Thyroid gland (tissue), 4 donors: ENCODE data around the gene RASD1.

ENCODE experiments used
- POLR2A ChIP-seq, 2 donors: fragments of 450-650 bp; IDR thresholded peaks; one replicate each; pipeline ENCODE4 v1.6.1; 2017; ENCODE audit warnings: antibody characterized with exemption in 2 of 2, mild to moderate bottlenecking in 2 of 2, moderate library complexity in 1 of 2
- TF ChIP-seq, protein P1 (sequence below), 6 experiments: fragments of 200-600 bp in 3 of 6; fragments of 450-650 bp in 3 of 6; sonication (generic) in 3 of 6; IDR thresholded peaks; one replicate each; pipeline ENCODE4 v1.5.1; 2016 to 2019; ENCODE audit warnings: antibody characterized with exemption in 6 of 6, mild to moderate bottlenecking in 2 of 6, inconsistent platforms in 1 of 6, moderate library complexity in 1 of 6

DNA sequence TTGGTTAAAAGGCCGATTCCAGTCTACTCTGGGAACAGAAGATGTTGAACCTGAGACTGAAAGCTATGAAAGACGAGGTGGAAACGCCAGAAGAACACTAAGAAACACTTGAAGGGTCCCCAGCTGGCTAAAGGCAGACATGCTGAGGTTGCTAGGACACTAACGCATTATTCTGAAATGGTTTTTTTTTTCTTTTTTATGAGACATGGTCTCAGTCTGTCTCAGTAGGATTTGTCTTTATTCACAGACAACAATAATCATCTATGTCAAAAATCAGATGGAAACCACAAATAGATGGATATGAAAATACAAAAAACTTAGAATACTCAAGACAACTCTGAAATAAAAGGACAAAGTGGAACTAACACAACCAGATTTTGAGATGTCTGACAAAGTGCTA, 35.0 kb upstream of the RASD1 start:
- TF ChIP-seq, protein P1, sequence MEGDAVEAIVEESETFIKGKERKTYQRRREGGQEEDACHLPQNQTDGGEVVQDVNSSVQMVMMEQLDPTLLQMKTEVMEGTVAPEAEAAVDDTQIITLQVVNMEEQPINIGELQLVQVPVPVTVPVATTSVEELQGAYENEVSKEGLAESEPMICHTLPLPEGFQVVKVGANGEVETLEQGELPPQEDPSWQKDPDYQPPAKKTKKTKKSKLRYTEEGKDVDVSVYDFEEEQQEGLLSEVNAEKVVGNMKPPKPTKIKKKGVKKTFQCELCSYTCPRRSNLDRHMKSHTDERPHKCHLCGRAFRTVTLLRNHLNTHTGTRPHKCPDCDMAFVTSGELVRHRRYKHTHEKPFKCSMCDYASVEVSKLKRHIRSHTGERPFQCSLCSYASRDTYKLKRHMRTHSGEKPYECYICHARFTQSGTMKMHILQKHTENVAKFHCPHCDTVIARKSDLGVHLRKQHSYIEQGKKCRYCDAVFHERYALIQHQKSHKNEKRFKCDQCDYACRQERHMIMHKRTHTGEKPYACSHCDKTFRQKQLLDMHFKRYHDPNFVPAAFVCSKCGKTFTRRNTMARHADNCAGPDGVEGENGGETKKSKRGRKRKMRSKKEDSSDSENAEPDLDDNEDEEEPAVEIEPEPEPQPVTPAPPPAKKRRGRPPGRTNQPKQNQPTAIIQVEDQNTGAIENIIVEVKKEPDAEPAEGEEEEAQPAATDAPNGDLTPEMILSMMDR (IDR thresholded peaks at IDR 0.05), result no peak
- no peak for TF ChIP-seq POLR2A (IDR thresholded peaks at IDR 0.05)
